ENCODE results near the gene GAL3ST3.
"Not testable (repeated sequence)": the region's sequence is repeated elsewhere in the genome, so short reads cannot be mapped to it uniquely, and the experiment has no call there.

Gene GAL3ST3

DNA sequence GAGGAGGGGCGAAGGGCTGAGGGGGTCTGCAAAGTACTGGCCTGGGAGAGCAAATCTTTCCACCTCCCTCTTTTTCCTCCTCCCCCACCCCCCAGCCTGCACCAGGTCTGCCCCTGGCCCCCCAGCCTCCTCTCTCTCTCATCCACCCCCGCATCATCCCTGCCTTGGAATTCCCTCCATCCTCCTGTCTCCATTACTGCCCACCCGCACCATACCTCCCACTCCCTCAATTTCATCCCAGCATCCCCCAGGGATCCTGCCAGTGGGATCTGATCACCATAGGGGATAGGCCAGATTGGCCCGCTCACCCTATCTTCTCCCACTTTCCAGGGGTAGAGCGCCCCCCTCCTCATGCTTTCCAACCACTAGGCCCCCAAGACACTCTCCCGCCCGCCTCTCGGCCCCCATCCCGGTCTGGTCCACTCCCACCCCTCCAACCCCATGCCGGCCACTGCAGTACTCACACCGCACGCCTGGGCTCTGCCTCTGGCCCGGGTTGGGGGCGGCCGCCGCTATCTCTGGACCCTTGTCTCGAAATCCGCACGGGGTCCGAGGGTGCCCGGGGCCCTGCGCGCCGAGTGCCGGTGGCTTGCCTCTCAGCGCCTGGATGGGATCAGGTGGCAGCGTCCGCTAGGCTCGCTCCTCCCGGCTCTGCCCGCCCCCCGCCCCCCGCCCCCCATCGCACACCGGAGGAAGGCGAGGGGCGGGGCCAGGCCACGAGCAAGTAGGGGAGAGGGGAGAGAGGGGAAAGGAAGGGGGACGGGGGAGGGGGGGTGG, at the start of gene GAL3ST3:
Gene GAL3ST3 (minus strand): TSS at position 615 of the 777 bp plus-strand sequence. CDS start 3,746 bp downstream, outside the sequence.
- peaks cover 23% of the 10 kb centered on the region for H3K36me3 Mint-ChIP-seq (ENCODE audit: low read depth)
- TF ChIP-seq, protein P1, sequence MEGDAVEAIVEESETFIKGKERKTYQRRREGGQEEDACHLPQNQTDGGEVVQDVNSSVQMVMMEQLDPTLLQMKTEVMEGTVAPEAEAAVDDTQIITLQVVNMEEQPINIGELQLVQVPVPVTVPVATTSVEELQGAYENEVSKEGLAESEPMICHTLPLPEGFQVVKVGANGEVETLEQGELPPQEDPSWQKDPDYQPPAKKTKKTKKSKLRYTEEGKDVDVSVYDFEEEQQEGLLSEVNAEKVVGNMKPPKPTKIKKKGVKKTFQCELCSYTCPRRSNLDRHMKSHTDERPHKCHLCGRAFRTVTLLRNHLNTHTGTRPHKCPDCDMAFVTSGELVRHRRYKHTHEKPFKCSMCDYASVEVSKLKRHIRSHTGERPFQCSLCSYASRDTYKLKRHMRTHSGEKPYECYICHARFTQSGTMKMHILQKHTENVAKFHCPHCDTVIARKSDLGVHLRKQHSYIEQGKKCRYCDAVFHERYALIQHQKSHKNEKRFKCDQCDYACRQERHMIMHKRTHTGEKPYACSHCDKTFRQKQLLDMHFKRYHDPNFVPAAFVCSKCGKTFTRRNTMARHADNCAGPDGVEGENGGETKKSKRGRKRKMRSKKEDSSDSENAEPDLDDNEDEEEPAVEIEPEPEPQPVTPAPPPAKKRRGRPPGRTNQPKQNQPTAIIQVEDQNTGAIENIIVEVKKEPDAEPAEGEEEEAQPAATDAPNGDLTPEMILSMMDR (IDR thresholded peaks at IDR 0.05) = no peak
- DNase-seq = peak; percentile 70
- peak within 1 kb of the TSS; percentile 83 for H3K4me3 Mint-ChIP-seq
- no peaks in the 10 kb centered on the region for H3K9me3 Mint-ChIP-seq
- no peak within 1 kb of the TSS for H3K27ac Mint-ChIP-seq
- H3K27me3 Mint-ChIP-seq (ENCODE audit: low read depth, poor library complexity) = peaks cover 8% of the 10 kb centered on the region
- peaks cover 73% of the 10 kb centered on the region for H3K4me1 Mint-ChIP-seq

GRCh38 chr11:66092125-66092524, 43.2 kb upstream of the GAL3ST3 start:
- not testable (repeated sequence) for H3K4me1 Mint-ChIP-seq; H3K27me3 Mint-ChIP-seq (ENCODE audit: low read depth, poor library complexity); H3K27ac Mint-ChIP-seq; DNase-seq; H3K4me3 Mint-ChIP-seq
- Mint-ChIP-seq H3K36me3 (ENCODE audit: low read depth) (peaks cover 30% of the 10 kb centered on the region), H3K9me3 (peaks cover 15% of the 10 kb centered on the region)

DNA sequence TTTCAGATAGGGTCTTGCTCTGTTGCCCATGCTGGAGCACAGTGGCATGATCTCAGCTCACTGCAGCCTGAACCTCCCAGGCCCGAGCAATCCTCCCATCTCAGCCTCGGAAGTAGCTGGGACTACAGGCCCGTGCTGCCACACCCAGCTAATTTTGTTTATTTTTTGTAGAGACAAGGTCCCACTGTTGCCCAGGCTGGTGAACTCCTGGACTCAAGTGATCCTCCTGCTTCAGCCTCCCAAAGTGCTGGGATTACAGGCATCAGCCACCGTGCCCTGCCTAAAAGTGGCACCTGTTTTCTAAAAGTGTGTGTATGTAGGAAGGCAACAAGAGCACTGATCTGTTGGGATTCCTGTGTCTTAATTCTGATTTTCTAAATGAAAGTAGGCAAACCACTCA, 41.3 kb upstream of the GAL3ST3 start:
- DNase-seq = no peak
- TF ChIP-seq, protein P1 (IDR thresholded peaks at IDR 0.05) = no peak

DNA sequence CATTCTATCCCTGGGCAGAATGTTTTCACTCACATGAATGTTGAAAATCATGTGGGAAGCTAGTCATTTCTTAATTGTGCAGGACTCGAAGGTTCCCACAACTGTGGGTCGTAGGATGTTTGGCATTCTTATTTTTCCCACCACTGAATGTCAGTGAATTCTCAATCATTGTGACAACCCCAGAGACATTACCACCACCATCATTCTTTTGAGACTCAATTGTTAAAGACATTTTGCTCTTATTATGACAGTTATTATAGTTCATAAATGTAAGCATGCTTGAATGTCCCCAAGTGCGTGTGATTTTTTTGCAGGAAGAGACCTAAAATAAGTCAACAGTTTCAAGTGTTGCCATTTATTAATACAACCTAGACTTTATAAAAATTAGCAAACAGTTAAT, 40.1 kb upstream of the GAL3ST3 start:
- H3K4me3 Mint-ChIP-seq = no peak overlapping the region

More for the DNA sequence above, 41.3 kb upstream of the GAL3ST3 start:
- no peak overlapping the region for H3K4me3 Mint-ChIP-seq
- H3K27ac Mint-ChIP-seq = no peak overlapping the region
- H3K27me3 Mint-ChIP-seq (ENCODE audit: low read depth, poor library complexity) = no peaks in the 10 kb centered on the region
- peaks cover 9% of the 10 kb centered on the region for H3K4me1 Mint-ChIP-seq
- peaks cover 15% of the 10 kb centered on the region for H3K9me3 Mint-ChIP-seq
- H3K36me3 Mint-ChIP-seq (ENCODE audit: low read depth) = peaks cover 30% of the 10 kb centered on the region

GRCh38 chr11:66087148-66087908, 38.4 kb upstream of the GAL3ST3 start:
- H3K27me3 Mint-ChIP-seq (ENCODE audit: low read depth, poor library complexity) = no peaks in the 10 kb centered on the region
- peaks cover 8% of the 10 kb centered on the region for H3K9me3 Mint-ChIP-seq
- no peak overlapping the region for H3K4me3 Mint-ChIP-seq
- peaks cover 34% of the 10 kb centered on the region for H3K4me1 Mint-ChIP-seq
- TF ChIP-seq, protein P1 (IDR thresholded peaks at IDR 0.05) = no peak
- no peak for DNase-seq
- peaks cover 22% of the 10 kb centered on the region for H3K36me3 Mint-ChIP-seq (ENCODE audit: low read depth)
- H3K27ac Mint-ChIP-seq = peak overlapping the region; percentile 84

More for the DNA sequence above, 40.1 kb upstream of the GAL3ST3 start:
- Mint-ChIP-seq H3K27ac (no peak overlapping the region), H3K36me3 (ENCODE audit: low read depth) (peaks cover 30% of the 10 kb centered on the region), H3K27me3 (ENCODE audit: low read depth, poor library complexity) (no peaks in the 10 kb centered on the region), H3K4me1 (peaks cover 21% of the 10 kb centered on the region), H3K9me3 (peaks cover 15% of the 10 kb centered on the region)
- TF ChIP-seq, protein P1 (IDR thresholded peaks at IDR 0.05) = no peak
- no peak for DNase-seq

GRCh38 chr11:66084821-66085475, 36.0 kb upstream of the GAL3ST3 start:
- no peaks in the 10 kb centered on the region for H3K9me3 Mint-ChIP-seq
- H3K4me3 Mint-ChIP-seq = no peak overlapping the region
- H3K27ac Mint-ChIP-seq = peak overlapping the region; percentile 49
- TF ChIP-seq, protein P1 (IDR thresholded peaks at IDR 0.05) = no peak
- H3K4me1 Mint-ChIP-seq = peaks cover 52% of the 10 kb centered on the region
- no peak for DNase-seq
- H3K27me3 Mint-ChIP-seq (ENCODE audit: low read depth, poor library complexity) = no peaks in the 10 kb centered on the region
- peaks cover 9% of the 10 kb centered on the region for H3K36me3 Mint-ChIP-seq (ENCODE audit: low read depth)

Data from nephron progenitor cell (in vitro differentiated cells).